ENCODE results near the gene RNPEPL1.

Gene RNPEPL1

DNA sequence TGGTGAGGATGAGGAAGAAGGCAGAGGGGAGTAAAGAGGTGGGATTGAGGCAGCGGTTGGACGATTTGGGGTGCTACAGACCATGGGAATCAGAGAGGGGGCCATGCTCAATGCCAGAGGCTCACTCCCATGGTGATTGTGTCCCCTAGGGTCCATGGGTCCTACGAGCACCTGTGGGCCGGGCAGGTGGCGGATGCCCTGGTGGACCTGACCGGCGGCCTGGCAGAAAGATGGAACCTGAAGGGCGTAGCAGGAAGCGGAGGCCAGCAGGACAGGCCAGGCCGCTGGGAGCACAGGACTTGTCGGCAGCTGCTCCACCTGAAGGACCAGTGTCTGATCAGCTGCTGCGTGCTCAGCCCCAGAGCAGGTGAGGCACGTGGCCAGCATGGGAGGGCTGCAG, 23.5 kb downstream of the RNPEPL1 start:
- no peak for DNase-seq (ENCODE audit: low read depth)

DNA sequence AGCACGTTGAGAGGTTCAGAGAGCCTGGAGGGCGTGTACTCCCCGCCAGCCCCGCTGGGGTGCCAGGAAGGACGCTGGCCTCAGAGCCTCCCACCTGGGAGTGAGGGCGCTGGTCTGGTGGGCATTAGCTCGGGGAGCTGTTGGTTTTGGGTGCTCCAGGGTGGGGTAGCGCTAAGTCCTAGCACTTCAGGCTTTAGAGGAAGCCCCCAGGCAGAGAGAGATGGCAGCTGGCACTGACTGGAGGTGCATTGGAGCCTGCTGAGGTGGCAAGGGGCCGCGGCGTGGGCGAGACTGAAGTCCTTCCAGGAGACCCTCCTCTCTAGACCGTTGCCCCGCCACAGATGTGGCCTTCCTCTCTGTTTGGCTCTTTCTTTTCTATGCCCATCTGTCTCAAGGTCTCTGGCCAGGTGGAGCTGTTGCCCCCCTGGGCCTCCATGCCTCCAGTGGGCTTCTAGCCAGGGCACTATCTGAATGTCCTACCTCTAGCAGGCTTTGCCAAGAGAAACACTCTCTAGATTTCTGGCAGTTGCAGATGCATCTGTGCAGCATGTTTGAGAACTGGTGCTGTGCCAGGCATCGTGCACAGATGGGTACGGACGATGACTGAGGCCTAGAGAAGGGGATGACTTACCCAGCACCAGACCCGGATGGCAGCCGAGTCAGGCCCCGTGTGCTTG, 24.9 kb downstream of the RNPEPL1 start:
- no peak for DNase-seq (ENCODE audit: low read depth)

DNA sequence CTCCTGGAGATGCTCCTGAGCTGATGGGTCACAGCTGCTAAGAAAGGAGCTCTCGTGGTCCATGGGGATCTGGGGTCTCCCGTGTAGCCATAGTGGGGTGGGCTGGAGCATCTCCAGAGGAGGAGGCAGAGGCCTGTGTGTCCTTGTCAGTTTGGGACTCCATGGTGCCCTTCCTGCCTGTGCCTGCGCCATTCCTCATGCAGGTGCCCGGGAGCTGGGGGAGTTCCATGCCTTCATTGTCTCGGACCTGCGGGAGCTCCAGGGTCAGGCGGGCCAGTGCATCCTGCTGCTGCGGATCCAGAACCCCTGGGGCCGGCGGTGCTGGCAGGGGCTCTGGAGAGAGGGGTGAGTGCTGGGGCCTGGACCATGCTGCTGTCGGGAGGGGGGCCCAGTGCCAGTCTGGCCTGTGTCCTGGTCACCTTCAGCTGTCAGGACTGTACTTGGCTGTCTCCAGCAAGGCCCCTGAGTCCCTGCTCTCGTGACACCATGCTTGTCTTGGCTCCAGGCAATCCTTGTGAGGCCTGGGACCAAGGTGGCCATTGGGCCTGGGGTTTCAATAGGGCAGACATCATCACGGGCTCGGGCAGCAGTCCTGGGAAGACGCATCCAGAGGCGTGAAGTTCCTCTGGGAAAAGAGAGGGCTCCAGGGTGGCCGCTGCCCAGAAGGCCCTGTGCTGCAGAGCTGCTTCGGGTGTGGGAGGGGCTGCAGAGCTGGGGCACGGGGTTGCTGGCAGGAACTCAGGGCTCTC, 25.6 kb downstream of the RNPEPL1 start:
- DNase-seq (ENCODE audit: low read depth) = no peak

DNA sequence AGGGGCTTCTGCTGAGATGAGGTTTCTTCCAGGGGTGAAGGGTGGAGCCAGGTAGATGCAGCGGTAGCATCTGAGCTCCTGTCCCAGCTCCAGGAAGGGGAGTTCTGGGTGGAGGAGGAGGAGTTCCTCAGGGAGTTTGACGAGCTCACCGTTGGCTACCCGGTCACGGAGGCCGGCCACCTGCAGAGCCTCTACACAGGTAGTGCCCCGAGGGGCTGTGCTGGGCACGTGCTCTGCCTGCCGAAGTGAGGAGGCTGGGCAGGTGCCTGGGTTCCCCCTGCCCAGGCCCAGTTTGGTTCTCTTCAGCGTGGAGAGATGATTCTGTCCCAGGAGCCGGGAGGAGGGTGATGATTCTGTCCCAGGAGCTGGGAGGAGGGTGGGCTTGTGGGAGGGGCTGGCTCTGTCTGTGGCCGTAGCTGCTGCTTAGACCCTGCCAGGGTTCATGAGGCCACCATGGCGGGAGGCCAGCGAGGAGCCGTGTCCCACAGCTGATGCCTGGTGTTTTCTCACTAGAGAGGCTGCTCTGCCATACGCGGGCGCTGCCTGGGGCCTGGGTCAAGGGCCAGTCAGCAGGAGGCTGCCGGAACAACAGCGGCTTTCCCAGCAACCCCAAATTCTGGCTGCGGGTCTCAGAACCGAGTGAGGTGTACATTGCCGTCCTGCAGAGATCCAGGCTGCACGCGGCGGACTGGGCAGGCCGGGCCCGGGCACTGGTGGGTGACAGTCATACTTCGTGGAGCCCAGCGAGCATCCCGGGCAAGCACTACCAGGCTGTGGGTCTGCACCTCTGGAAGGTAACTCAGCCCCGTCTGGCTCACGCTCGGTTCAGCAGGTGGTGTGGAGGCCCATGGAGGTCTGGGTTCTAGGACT, 26.5 kb downstream of the RNPEPL1 start:
- no peak for DNase-seq (ENCODE audit: low read depth)

DNA sequence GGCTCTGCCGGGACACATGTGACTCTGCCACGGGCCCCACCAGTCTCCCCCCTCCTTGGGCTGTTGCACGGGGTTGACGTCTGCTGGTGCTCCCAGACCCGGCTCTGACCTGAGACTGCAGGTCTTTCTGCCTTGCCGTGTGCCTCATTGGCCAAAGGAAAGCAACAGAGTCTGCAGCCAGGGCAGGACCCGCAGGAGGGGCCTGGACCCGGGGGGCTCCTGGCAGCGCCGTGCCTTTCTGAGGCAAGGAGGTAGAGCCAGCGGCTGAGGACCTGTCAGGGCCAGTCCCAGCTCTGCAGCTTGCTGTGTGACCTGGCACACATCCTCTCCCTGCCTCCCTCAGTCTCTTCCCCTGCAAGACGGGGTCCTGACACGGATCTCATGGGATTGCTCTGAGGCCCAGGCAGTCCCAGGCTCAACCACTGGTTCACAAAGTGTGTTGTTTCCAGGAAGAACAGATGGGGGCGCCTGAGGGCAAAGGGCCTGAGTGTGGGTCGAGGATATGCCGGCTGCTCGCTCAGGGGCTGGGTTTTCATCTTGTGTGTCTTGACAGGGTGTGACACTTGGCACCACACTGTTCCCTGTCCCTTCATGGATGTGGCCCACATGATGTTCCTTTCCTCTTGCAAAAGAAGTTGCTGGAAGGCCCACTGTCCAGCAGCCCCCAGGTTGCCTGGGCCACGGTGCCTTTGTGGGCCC, 27.2 kb downstream of the RNPEPL1 start:
- peak; percentile 26 for DNase-seq (ENCODE audit: low read depth)

DNA sequence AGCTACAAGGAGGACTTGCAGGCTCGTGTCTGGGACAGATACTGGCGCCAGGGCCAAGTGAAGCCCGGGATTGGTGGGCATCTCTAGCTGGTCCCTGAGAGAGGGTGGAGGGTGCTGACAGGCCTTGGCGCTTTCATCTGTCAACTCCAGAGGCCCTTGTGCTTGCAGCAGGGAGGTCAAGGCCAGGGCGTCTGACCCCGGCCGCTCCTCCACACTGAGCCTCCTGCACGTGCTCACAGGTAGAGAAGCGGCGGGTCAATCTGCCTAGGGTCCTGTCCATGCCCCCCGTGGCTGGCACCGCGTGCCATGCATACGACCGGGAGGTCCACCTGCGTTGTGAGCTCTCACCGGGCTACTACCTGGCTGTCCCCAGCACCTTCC, 27.8 kb downstream of the RNPEPL1 start:
- no peak for DNase-seq (ENCODE audit: low read depth)

DNA sequence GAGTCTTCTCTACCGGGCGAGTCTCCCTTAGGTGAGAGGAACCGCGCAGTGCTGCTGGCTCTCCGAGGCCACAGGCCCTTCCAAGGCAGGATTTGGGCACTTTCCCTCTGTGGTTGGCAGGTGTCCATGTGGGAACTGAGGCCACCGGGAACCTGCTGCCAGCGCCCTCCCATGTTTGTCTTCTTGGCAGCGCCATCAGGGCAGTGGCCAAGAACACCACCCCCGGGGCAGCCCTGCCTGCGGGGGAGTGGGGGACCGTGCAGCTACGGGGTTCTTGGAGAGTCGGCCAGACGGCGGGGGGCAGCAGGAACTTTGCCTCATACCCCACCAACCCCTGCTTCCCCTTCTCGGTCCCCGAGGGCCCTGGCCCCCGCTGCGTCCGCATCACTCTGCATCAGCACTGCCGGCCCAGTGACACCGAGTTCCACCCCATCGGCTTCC, 28.2 kb downstream of the RNPEPL1 start:
- no peak for DNase-seq (ENCODE audit: low read depth)

DNA sequence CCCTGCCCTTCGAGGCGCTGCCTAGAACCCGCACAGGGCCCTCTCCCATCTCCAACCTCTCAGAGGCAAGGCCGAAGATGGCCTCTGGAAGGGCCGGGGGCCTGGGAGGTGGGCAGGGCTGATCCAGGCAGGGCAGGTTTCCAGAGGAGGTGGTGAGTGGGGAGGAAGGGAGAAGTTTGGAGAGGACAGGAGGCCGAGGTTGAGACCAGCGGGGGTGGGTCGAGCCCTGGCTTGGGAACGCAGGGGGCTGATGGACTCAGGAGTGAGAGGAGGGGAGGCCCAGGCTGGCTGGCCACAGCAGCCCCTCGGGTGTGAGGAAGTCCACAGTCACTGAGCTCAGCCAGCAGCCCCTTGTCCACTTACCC, 28.8 kb downstream of the RNPEPL1 start:
- no peak for DNase-seq (ENCODE audit: low read depth)

DNA sequence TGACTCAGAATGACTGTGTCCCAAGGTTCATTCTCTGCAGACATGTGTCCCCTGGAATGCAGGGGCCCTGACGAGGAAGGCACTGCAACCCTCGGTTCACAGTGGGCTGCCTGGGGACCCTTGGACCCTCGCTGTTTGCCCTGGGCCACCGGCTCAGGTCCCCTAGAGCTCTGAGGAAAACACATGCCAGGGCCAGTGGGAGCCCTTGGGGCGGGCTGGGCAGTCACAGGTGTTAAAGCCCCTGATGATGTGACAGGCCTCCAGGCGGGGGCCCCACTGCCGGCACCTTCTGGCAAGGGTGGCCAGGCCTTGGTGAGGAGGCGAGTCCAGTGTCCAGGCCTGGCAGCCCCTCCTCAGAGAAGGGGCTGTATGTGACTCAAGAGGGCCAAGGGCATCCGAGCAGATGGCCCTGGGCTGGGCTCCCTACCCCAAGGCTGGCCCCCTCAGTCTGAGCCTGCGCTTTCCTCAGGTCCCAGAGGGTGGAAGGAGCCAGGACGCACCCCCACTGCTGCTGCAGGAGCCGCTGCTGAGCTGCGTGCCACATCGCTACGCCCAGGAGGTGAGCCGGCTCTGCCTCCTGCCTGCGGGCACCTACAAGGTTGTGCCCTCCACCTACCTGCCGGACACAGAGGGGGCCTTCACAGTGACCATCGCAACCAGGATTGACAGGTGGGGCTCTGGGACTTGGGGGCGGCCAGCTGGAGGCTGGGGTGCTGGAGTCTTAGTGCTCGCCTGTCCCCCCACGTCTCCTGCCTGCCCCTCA, 29.3 kb downstream of the RNPEPL1 start:
- no peak for DNase-seq (ENCODE audit: low read depth)

DNA sequence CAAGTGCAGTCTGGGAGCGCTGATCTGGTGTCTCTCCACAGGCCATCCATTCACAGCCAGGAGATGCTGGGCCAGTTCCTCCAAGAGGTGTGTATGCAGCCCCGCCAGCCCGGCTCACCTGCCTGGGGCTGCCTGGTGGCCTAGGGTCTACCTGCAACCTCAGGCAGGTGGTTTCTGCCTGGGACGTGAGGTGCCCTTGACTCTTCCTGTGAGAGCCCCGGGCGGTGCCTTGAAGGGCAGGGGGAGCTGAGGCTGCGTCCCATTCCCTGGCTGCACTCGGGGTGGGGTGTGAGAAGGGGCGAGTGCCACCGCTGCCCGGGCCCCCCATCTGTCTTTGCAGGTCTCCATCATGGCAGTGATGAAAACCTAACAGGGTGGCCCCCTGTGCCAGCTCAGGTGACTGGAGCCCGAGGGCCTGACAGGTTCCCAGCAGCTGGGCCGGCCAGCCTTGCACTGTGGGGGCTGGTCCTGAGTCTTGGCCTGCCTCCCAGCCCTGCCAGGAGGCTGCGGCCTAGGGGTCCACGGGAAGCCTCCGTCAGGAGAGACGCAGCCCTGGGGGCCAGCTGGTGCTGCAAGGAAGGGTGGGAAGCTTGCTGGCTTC, 30.1 kb downstream of the RNPEPL1 start:
- DNase-seq (ENCODE audit: low read depth) = no peak

DNA sequence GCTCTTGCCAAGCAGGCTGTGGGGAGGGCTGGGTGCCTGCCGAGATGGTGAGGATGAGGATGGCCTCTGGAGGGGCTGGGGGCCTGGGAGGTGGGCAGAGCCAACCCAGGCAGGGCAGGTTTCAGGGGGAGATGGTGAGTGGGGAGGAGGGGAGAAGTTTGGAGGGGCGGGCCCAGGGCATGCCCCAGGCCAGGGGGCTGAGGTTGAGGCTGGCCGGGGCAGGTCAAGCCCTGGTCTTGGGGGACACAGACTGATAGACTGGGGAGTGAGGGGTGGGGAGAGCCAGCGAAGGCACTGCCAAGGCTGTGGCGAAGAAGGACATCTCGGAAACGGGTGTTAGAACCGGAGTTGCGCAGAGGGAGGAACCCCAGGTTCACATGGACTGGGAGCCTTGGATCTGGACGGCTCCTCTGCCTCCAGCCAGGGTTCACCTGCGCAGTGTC, 30.9 kb downstream of the RNPEPL1 start:
- no peak for DNase-seq (ENCODE audit: low read depth)

DNA sequence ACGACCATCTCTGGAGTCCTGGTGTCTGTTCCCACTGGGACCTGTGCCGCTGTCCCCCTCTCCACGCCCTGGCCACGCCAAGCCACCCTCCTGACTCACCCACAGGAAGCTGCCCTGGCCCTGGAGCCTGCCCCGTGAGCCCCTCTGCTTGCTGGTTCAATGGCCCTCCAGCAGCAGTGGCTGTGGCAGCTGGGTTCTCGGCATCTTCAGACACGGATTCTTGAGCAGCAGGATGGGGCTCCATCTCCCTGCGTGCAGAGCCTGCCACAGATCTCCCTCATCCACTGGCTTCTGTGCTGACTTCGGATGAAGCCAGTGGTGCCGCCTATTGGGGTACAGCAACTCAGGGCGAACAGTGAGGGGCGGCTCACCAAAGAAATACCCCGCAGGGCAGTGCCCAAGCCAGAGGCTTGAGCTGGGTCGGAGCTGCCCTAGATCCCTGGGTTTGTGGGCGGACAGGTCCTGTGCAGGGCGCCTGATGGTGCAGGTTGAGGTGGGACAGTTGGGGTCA, 32.2 kb downstream of the RNPEPL1 start:
- DNase-seq (ENCODE audit: low read depth) = no peak

DNA sequence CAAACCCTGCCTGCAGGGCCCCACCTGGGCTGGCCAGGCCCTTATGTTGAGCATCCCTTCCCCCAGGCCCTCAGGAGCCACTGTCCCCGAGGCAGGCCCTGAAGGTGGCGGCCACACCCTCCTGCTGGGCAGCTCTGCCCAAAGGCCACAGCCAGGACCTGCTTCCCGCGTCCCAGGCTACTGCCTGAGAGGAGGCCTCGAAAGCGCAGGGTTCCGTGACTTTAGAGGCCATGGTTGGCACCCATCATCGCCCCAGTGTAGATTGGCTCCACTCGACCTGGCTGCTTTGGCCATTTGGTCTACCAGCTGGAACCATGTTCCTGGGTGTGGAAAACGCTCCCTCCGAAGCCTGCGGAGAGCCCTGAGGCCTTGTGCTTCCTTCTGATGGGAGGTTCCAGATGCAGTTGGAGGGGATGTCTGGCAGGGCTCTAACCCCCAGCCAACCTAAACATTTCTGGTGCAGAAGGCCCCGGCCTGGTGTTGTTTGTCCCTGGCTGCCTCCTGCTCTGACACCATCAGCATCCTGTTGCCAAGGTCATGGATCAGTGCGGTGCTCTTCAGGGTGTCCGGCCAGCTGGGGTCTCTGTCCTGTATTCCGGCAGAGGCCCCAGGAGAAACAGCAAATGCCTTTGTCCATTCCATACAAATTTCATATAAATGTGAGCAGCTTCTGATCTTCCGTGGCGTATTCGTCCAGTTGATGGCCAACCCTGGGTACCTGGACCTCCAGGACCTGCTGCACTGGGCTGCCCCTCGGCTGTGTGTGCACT, 33.0 kb downstream of the RNPEPL1 start:
- no peak for DNase-seq (ENCODE audit: low read depth)

DNA sequence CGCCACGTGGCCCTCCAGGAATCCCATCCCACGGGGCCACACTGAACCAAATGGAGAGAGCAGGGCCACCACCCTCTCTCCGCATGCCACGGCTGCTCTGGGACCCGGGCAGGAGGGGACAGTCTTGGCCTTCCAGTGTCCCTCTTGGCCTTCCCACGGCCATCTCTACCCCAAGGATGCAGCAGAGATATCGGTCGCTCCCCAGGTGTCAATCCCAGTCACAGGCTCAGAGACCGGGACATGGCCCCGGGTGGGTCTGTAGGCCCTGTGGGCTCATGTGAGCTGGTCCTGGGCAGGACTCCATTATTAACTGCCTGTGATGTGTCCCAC, 33.5 kb downstream of the RNPEPL1 start:
- no peak for DNase-seq (ENCODE audit: low read depth)

DNA sequence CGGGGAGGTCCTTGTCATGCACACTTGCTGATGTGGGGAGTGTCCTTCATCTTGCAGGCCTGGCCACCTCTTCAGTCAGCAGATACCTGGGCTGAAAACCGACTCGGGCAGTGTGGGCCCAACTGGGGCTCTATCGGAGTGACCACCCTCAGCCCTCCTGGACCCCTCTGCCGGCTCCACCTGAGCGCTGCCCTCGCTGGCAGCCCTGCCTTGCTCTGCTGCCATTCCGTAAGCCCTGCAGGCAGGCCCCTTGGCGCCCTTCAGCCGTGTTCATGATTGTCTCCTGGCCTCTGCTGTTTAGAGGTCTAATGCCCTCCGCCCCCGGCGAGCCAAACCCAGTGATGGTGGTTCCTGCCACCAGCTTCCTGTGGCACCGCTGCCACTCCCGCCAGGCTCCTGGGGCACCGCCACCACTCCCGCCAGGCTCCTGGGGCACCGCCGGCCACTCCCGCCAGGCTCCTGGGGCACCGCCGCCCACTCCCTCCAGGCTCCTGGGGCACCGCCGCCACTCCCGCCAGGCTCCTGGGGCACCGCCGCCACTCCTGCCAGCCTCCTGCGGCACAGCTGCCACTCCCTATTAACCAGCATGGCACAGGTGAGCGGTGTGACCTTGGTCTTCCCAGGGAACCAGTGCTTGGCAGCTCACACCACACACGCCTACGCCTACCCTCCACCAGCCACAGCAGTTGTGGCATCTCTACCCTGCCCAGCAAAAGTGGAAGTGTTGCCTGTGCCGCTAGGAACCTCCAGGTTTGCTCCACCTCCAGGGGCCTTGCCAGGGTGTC, 34.2 kb downstream of the RNPEPL1 start:
- no peak for DNase-seq (ENCODE audit: low read depth)

DNA sequence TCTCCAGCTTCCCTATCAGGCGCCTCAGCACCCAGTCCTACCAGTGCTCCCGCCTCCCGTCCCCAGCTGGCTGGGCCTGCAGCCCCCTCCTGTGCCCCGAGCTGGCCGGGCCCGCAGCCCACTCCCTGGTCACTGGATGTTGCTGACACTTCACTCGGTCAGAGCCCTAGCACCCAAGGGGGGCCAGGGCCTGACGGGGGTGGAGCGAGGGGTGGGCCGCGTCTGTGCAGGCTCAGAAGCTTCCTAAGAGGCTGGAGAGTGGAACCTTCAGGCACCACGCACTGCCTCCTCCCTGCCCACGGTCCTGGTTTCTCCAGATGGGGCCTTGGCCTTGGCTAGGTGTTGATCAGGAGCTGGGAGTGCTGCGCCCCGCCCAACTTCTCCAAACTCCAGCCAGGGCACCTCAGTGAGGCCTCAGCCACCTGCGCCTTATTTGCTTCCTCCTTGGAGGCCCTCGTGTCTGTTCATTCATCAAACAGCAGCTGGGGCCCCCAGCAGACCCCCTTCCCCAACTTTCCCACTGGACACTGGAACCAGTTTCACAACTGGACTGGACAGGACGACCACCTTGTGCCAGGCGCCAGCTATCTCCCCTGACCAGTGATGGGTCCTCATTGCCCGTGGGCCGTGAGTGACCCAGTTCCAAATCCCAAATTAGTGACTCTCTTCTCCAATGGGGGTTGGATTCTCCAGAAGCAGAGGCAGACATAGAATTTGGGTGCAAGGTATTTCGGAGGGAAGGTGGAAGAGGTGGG, 35.0 kb downstream of the RNPEPL1 start:
- DNase-seq (ENCODE audit: low read depth) = no peak

DNA sequence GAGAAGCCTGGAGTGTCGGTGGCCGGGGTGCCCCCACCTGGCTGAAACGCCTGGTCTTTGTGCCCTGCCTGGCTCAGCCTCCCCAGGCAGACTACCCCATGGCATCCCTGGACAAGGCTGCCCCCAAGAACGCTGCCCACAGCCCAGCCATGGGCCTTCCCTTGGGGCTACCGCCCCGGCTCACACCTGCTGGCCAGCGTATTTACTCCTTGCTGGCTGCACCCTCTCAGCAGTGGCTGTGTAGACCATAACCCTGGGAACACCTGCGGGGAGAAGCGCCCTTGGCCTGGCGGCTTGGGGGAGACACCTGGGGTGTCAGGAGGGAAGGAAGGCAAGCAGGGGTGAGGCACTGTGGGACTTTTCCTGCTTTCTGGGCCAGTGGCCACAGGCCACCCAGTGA, 35.6 kb downstream of the RNPEPL1 start:
- no peak for DNase-seq (ENCODE audit: low read depth)

DNA sequence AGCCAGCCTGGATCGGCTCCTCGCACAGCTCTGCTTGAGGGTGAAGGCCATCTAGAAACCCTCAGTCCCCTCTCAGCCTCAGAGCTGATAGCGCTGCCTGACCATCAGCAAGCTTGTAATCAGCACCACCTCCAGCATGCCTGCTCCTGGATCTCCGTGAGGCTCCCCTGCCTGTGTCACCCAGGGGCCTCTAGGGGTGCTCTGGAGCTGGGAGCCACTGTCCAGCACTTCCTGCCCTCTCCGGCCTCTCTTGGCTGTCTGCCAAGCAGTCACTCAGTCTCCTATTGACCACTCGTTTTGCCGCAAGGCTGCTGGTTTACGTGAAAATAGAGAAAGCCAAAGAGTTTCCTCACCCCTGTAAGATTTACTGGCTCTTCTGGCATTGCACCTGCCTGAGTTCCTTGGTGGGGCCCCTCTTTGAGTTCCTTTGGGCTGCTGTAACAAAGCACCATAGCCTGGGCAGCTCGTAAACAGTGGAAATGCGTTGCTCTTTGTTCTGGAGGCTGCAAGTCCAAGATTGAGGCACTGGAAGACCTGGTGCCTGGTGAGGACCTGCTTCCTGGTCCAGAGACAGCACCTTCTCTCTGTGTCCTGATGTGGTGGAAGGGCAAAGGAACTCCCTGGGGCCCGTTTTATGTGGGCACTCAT, 36.1 kb downstream of the RNPEPL1 start:
- no peak for DNase-seq (ENCODE audit: low read depth)
